HEK293T (cell line): Measurements from ENCODE around the gene EHD4.

Experiments used
- CTCF ChIA-PET: fragments of 350-600 bp; formaldehyde crosslinking; extraction: SDS; loops from one replicate; lab custom pipeline; 2021; ENCODE audit warnings: antibody characterized with exemption, inconsistent platforms; lab: Yijun Ruan, JAX
- POLR2A ChIA-PET: fragments of 350-600 bp; formaldehyde crosslinking; extraction: SDS; loops from one replicate; lab custom pipeline; 2020; ENCODE audit warnings: antibody characterized with exemption, inconsistent platforms; lab: Yijun Ruan, JAX
- DNase-seq: peaks from one replicate; pipeline ENCODE4 v3.0.0; 2012; ENCODE audit warnings: mixed read lengths; ENCODE audit errors: extremely low spot score
- ARNT ChIP-seq: fragments of 450-650 bp; IDR thresholded peaks from 2 replicates; pipeline ENCODE4 v1.6.1; 2017; ENCODE audit warnings: mild to moderate bottlenecking
- BHLHE40 ChIP-seq: fragments of 450-650 bp; IDR thresholded peaks from 2 replicates; pipeline ENCODE4 v1.6.1; 2016; ENCODE audit warnings: mild to moderate bottlenecking, moderate library complexity, borderline replicate concordance
- CTBP1 ChIP-seq: fragments of 450-650 bp; IDR thresholded peaks from 2 replicates; pipeline ENCODE4 v1.6.1; 2016; ENCODE audit warnings: borderline replicate concordance
- ELF4 ChIP-seq: fragments of 450-650 bp; IDR thresholded peaks from 2 replicates; pipeline ENCODE4 v1.6.1; 2017; ENCODE audit warnings: antibody characterized with exemption
- FOXA1 ChIP-seq: fragments of 450-650 bp; IDR thresholded peaks from 2 replicates; pipeline ENCODE4 v1.6.1; 2016; ENCODE audit warnings: mild to moderate bottlenecking
- FOXK2 ChIP-seq: fragments of 450-650 bp; IDR thresholded peaks from 2 replicates; pipeline ENCODE4 v1.6.1; 2016; ENCODE audit warnings: mild to moderate bottlenecking
- FOXM1 ChIP-seq: fragments of 450-650 bp; IDR thresholded peaks from 2 replicates; pipeline ENCODE4 v1.6.1; 2017; ENCODE audit warnings: mild to moderate bottlenecking, borderline replicate concordance
- HDGF ChIP-seq: fragments of 450-650 bp; IDR thresholded peaks from 2 replicates; pipeline ENCODE4 v1.6.1; 2017; ENCODE audit warnings: antibody characterized with exemption, borderline replicate concordance
- L3MBTL2 ChIP-seq: fragments of 450-650 bp; conservative IDR thresholded peaks from 2 replicates; pipeline ENCODE4 v1.6.1; 2016; ENCODE audit warnings: mild to moderate bottlenecking
- LEF1 ChIP-seq: fragments of 450-650 bp; IDR thresholded peaks from 2 replicates; pipeline ENCODE4 v1.6.1; 2017; ENCODE audit warnings: mild to moderate bottlenecking, borderline replicate concordance
- NFRKB ChIP-seq: fragments of 450-650 bp; IDR thresholded peaks from 2 replicates; pipeline ENCODE4 v1.6.1; 2016; ENCODE audit warnings: mild to moderate bottlenecking, moderate library complexity
- SP1 ChIP-seq: fragments of 450-650 bp; IDR thresholded peaks from 2 replicates; pipeline ENCODE4 v1.6.1; 2017
- SUZ12 ChIP-seq: fragments of 450-650 bp; IDR thresholded peaks from 2 replicates; pipeline ENCODE4 v1.6.1; 2016; ENCODE audit warnings: mild to moderate bottlenecking
- TARDBP ChIP-seq: fragments of 450-650 bp; IDR thresholded peaks from 2 replicates; pipeline ENCODE4 v1.6.1; 2016
- ZNF384 ChIP-seq: fragments of 450-650 bp; IDR thresholded peaks from 2 replicates; pipeline ENCODE4 v1.6.1; 2016
- TF ChIP-seq, protein P1 (sequence below): fragments of 450-650 bp; IDR thresholded peaks from 2 replicates; pipeline ENCODE4 v1.6.1; 2016

EHD4 gene

GRCh38 chr15:41919954-41920538 is 52.3 kb downstream of the EHD4 start:
- ChIA-PET CTCF (no interaction called here), POLR2A (no interaction called here)
- TF ChIP-seq FOXK2 (no peak), CTBP1 (no peak), NFRKB (no peak), TARDBP (no peak), BHLHE40 (no peak), ELF4 (no peak), ARNT (no peak), L3MBTL2 (no peak), ZNF384 (no peak), HDGF (no peak), FOXA1 (no peak), SP1 (no peak), SUZ12 (no peak)
- TF ChIP-seq, protein P1, sequence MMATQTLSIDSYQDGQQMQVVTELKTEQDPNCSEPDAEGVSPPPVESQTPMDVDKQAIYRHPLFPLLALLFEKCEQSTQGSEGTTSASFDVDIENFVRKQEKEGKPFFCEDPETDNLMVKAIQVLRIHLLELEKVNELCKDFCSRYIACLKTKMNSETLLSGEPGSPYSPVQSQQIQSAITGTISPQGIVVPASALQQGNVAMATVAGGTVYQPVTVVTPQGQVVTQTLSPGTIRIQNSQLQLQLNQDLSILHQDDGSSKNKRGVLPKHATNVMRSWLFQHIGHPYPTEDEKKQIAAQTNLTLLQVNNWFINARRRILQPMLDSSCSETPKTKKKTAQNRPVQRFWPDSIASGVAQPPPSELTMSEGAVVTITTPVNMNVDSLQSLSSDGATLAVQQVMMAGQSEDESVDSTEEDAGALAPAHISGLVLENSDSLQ = no peak
- no peak for DNase-seq

DNA sequence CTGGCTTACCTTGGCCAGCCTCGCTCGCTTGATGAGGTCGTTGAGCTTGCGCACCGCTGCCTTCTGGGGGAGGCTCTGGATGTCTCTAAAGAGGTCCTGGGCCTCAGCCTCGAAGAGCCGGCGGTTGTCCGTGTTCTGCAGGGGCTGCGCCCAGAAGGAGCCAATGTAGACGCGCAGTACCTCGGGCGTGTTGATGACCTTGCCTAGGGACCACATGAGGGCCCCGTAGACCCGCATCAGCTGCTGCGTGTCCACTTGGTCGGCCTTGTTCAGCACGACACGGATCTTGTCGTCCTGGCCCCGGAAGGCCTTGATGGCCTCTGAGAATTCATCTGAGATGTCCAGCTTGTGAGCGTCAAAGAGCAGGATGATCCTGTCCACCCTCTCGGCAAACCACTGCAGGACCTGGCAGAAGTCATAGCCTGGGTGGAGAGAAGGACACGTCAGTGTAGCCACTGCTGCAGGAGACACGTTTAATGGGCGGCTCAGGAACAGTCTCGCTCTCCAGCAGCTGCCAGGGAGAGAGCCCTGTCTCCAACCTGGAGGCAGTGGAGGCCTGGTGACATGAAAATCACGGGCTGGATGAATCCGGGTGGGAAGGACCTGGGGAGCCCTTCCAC is 53.0 kb downstream of the EHD4 start:
- ChIA-PET CTCF (interaction anchor here (0.8 kb wide), 1 partner anchor 12 kb away, joined by 3 read pairs; no protein-coding TSS in a partner anchor), POLR2A (no interaction called here)
- DNase-seq = no peak
- TF ChIP-seq SP1 (no peak), TARDBP (no peak), L3MBTL2 (no peak), NFRKB (no peak), LEF1 (no peak), FOXK2 (no peak), ELF4 (no peak), FOXM1 (no peak), SUZ12 (no peak)
- TF ChIP-seq, protein P1 = no peak

DNA sequence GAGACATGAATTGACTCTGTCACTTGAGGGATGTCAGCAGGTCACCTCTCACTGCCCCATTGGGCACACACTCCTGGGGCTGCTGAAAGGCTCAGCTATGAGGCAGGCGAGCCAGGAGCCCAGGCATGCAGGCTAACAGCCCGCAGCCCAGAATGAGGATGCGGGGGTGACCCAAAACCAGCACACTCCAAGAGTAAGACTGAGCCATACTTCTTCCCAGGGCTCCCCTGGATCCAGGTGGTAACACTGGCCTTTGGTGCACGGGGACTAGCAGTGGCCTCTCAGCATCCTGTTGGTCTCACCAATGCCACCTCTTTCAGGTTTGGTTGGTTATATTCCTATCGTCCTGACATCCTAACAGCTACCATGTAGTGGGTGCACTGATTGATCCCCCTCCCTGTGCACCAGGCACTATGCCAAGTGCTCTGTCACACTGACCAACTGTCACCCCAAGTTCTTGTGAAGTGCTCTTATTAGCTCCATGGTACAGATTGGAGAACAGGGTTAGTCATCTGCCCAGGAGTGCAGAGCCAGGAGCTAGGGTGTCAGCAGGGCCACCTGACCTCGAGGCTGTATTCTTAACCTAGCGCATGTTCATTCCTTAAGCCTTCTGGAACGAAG is 53.7 kb downstream of the EHD4 start:
- ChIA-PET POLR2A (no interaction called here), CTCF (interaction anchor here (0.8 kb wide), 1 partner anchor 13 kb away, joined by 3 read pairs; no protein-coding TSS in a partner anchor)
- no peak for TF ChIP-seq ARNT
- TF ChIP-seq FOXA1 = no peak
- TF ChIP-seq HDGF = no peak
- no peak for TF ChIP-seq NFRKB
- TF ChIP-seq CTBP1 = no peak
- TF ChIP-seq, protein P1 = no peak
- DNase-seq = no peak

- TF ChIP-seq SUZ12 = no peak
- TF ChIP-seq, protein P1 = no peak
- TF ChIP-seq ARNT = no peak
- TF ChIP-seq FOXA1 = no peak
- TF ChIP-seq TARDBP = no peak
- TF ChIP-seq HDGF = no peak
- DNase-seq = no peak
- POLR2A ChIA-PET = interaction anchor here (0.6 kb wide), 1 partner anchor 356 kb away, joined by 3 read pairs; no protein-coding TSS in a partner anchor
- CTCF ChIA-PET = no interaction called here
These were observed 54.5 kb downstream of the EHD4 start for GRCh38 chr15:41917767-41918430.

- ChIA-PET POLR2A (no interaction called here), CTCF (interaction anchor here (0.6 kb wide), 1 partner anchor 193 kb away, joined by 4 read pairs; no protein-coding TSS in a partner anchor)
- TF ChIP-seq ELF4 (no peak), LEF1 (no peak), CTBP1 (no peak), L3MBTL2 (no peak), ZNF384 (no peak), ARNT (no peak), FOXA1 (no peak), FOXM1 (no peak), SUZ12 (no peak), NFRKB (no peak), BHLHE40 (no peak)
- DNase-seq = no peak
These were observed 56.9 kb downstream of the EHD4 start for GRCh38 chr15:41915255-41915994.
